Measurements from ENCODE around the gene VWCE.
"Not testable (repeated sequence)": the region's sequence is repeated elsewhere in the genome, so short reads cannot be mapped to it uniquely, and the experiment has no call there.

Gene VWCE

DNA sequence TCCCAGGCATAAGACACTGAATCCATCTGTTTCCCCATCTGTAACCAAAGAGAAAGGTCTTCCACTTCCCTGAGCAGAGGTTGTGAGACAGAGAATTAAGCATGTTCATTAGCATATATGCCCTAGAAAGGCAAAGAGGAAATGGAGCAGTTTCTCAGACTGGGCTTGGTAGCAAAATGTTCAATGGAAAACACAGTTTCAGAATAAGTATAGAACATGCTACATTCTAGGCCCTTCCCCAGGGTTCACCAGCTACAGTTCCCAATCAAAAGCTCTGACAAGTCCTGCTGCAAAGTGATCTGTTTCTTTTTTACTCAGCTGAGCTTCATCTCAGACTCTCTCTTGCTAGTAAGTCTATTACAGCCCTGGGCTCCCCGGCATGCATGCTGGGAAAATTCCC, 42.8 kb downstream of the VWCE start:
- DNase-seq (ENCODE audit: low spot score): not testable (repeated sequence)

DNA sequence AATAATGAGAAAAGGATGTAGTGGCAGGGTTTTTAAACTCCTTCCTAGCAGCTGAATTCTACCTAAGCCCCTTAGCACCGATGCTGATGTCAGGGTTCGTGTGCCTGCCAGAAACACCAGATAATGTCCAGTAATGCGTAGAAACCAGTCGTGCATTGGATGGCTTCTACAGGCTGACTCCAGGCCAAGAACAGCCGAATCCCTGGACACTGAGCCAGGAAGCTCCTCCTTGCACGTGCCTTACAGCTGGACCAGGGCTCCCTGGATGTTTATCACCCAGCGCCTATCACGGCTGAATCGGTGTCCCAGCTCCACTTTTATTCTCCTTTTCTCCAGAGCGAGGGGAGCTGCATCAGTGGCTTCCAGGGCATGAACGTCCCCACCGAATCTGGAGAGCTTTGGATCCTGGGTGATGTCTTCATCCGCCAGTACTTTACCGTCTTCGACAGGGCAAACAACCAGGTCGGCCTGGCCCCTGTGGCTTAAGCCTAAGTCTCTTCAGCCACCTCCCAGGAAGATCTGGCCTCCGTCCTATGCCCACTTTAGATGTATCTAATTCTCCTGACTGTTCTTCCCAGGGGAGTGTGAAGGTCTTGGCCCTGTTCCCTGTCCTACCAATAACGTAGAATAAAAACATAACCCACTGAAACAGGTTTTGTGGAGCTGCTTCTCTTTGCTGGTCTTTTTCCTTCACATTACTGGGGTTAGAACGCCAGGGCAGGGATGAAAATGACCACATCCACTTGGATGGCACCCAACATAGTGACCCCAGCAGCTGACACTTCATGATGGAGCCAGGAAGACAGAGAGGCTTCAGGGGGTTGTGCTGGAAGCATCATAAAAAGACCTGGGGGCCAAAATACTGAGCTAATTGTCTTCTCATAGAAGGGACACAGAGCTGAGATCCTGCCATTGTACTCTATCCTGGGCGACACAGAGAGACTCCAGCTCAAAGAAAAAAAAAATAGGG, 44.0 kb downstream of the VWCE start:
- DNase-seq (ENCODE audit: low spot score): not testable (repeated sequence)

DNA sequence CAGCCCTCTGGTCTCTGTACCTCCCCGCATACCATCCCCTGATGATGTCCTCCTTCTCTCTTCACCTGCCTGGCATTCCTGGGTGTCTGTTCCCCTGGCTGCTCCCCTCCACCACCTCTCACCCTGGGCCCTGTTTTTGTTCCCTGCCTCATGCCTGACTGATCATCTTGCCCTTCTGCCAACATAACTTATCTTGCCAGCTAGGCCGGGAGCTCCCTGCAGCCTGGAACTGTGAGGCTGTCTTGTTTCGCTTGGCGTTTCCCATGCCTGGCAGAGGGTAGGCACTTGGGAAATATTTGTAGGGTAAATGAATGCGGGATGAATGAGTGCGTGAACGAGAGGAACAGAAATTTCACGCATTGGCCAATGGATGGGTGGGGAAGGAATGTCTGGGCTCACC, 45.9 kb downstream of the VWCE start:
- DNase-seq (ENCODE audit: low spot score): not testable (repeated sequence)

DNA sequence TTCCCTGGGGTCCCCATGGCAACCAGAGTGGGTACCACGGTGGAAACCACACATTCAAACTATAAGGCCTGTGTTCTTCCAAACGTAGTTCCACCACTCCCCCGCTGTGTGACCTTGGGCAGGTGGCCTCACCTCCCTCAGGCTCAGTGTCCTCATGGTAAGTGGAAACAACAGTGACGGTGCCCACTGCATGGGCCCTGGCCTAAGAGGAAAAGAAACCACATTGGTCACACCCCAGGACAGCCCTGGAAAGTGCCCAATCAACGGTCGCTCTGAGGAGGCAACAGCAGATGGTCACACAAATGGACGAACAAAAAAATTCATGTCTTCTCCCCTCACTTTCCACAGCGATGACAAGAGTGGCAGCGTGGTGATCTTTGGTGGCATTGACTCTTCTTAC, 47.0 kb downstream of the VWCE start:
- DNase-seq (ENCODE audit: low spot score): not testable (repeated sequence)

DNA sequence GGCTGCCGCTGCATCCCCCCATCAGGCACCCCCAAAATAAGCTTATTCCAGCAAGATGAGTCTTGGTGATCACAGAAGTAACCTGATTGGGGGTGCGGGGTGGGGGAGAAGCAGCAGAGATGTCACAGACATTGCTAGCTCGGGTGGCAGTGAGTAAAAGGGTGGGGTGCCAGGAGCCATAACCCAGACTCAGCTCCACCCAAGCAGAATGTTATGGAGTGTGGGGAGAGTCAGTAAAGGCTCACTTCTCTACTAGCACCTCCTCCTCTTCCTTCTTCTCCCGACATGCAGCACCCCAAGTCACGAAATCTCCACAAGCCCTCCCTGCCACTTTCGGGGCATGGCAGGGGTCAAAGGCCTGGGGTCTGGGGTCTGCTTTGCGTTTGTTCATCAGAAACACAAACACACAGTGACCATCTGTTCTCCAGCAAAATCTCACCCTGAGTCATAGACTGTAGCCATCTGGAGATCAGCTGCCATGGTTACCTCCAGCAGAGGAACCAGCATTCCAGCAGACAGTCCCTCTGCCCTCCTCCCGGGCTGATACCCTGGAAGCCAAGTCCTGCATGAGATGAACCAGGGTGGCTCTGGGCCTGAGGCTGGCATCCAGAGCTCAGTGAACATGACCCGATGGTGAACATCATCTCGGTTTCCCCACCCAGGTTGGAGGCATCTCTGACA, 49.7 kb downstream of the VWCE start:
- DNase-seq (ENCODE audit: low spot score): not testable (repeated sequence)

DNA sequence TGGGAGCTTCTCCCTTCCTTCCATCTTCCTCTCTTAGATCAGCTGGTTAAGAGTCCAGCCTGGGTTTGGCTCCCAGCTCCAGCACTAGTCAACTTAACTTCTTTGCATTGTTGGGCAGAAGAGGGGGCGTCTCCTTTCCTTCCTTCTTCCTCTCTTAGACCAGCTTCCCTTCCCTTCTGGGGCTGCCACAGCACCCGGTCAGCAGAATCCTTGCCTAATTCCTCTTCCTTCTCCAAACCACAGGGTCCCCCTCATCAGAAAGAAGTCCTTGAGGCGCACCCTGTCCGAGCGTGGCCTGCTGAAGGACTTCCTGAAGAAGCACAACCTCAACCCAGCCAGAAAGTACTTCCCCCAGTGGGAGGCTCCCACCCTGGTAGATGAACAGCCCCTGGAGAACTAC, 53.6 kb downstream of the VWCE start:
- DNase-seq (ENCODE audit: low spot score): not testable (repeated sequence)

DNA sequence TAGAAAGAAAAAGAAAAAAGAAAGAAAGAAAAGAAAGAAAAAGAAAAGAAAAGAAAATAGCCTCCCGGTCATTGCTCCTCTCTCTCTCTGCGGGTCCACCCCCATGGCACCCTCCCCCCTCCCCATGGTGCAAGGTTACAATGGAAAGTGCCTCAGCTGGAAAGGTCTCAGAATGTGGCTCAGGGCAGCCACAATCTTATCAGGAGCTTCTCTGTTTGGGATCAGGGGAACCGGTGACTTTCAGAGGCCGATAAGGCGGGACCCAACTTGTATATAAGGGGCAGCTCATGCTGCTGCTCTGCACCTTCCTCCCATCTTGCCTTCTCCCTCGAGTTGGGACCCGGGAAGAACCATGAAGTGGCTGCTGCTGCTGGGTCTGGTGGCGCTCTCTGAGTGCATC, 54.2 kb downstream of the VWCE start, which contains the start of gene PGA5:
TSS of gene PGA5 (plus strand) at position 301 of the 400 bp plus-strand sequence. CDS start at position 353, 52 bp downstream.
- DNase-seq (ENCODE audit: low spot score): not testable (repeated sequence)

DNA sequence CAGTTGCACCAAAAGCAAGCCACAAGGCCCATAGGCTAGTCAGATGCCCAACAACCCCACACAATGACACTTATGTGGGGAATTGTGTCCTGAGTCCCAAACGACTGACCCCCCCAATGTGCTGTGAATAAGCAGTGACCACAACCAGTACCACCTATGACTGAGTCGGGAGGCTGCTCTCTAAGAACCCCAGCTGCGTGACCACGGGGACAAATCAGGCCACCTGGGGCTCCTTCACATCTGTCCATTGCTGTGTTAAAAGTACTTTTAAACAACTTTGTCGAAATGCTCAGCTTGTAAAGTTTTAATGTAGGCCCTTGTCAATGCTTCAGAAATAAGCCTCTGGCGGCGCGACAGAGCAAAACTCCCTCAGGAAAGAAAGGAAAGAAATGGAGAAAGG, 54.8 kb downstream of the VWCE start:
- not testable (repeated sequence) for DNase-seq (ENCODE audit: low spot score)

DNA sequence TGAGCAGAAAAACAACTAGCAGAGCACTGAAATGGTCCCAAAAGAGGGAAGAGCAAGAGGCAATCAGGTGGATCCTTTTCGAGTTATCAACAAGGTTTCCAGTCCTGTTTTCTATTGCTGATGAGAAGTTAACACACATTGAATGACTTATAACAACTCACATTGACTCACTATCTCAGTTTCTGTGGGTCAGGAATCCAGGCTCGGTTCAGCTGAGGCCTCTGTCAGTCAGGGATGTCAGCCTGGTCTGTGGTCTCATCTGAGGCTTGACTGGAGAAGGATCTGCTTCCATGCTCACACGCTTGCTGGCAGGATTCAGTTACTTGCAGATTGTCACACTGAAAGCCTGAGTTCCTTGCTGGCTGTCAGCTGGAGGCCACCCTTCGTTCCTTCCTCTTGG, 58.0 kb downstream of the VWCE start:
- not testable (repeated sequence) for DNase-seq (ENCODE audit: low spot score)

DNA sequence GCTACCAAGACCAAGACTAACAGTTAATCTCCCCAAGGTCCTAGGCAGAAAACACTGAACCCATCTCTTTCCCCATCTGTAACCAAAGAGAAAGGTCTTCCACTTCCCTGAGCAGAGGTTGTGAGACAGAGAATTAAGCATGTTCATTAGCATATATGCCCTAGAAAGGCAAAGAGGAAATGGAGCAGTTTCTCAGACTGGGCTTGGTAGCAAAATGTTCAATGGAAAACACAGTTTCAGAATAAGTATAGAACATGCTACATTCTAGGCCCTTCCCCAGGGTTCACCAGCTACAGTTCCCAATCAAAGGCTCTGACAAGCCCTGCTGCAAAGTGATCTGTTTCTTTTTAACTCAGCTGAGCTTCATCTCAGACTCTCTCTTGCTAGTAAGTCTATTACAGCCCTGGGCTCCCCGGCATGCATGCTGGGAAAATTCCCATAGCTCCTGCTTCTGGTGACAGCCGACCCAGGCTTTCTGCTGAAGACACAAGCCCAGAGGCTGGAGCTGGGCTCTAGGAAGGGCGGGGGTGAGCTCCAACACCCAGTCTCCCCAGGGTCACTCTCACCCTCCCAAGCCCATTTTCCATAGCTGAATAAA, 62.5 kb downstream of the VWCE start:
- not testable (repeated sequence) for DNase-seq (ENCODE audit: low spot score)

DNA sequence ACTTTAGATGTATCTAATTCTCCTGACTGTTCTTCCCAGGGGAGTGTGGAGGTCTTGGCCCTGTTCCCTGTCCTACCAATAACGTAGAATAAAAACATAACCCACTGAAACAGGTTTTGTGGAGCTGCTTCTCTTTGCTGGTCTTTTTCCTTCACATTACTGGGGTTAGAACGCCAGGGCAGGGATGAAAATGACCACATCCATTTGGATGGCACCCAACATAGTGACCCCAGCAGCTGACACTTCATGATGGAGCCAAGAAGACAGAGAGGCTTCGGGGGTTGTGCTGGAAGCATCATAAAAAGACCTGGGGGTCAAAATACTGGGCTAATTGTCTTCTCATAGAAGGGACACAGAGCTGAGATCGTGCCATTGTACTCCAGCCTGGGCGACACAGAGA, 63.5 kb downstream of the VWCE start:
- not testable (repeated sequence) for DNase-seq (ENCODE audit: low spot score)

DNA sequence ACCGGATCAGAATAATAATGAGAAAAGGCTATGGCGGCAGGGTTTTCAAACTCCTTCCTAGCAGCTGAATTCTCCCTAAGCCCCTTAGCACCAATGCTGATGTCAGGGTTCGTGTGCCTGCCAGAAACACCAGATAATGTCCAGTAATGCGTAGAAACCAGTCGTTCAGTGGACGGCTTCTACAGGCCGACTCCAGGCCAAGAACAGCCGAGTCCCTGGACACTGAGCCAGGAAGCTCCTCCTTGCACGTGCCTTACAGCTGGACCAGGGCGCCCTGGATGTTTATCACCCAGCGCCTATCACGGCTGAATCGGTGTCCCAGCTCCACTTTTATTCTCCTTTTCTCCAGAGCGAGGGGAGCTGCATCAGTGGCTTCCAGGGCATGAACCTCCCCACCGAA, 64.1 kb downstream of the VWCE start:
- DNase-seq (ENCODE audit: low spot score): not testable (repeated sequence)

DNA sequence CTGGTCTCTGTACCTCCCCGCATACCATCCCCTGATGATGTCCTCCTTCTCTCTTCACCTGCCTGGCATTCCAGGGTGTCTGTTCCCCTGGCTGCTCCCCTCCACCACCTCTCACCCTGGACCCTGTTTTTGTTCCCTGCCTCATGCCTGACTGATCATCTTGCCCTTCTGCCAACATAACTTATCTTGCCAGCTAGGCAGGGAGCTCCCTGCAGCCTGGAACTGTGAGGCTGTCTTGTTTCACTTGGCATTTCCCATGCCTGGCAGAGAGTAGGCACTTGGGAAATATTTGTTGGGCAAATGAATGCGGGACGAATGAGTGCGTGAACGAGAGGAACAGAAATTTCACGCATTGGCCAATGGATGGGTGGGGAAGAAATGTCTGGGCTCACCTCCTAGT, 65.7 kb downstream of the VWCE start:
- not testable (repeated sequence) for DNase-seq (ENCODE audit: low spot score)

DNA sequence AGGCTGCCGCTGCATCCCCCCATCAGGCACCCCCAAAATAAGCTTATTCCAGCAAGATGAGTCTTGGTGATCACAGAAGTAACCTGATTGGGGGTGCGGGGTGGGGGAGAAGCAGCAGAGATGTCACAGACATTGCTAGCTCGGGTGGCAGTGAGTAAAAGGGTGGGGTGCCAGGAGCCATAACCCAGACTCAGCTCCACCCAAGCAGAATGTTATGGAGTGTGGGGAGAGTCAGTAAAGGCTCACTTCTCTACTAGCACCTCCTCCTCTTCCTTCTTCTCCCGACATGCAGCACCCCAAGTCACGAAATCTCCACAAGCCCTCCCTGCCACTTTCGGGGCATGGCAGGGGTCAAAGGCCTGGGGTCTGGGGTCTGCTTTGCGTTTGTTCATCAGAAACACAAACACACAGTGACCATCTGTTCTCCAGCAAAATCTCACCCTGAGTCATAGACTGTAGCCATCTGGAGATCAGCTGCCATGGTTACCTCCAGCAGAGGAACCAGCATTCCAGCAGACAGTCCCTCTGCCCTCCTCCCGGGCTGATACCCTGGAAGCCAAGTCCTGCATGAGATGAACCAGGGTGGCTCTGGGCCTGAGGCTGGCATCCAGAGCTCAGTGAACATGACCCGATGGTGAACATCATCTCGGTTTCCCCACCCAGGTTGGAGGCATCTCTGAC, 68.5 kb downstream of the VWCE start:
- DNase-seq (ENCODE audit: low spot score): not testable (repeated sequence)

DNA sequence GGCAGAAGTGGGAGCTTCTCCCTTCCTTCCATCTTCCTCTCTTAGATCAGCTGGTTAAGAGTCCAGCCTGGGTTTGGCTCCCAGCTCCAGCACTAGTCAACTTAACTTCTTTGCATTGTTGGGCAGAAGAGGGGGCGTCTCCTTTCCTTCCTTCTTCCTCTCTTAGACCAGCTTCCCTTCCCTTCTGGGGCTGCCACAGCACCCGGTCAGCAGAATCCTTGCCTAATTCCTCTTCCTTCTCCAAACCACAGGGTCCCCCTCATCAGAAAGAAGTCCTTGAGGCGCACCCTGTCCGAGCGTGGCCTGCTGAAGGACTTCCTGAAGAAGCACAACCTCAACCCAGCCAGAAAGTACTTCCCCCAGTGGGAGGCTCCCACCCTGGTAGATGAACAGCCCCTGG, 72.4 kb downstream of the VWCE start:
- DNase-seq (ENCODE audit: low spot score): not testable (repeated sequence)

DNA sequence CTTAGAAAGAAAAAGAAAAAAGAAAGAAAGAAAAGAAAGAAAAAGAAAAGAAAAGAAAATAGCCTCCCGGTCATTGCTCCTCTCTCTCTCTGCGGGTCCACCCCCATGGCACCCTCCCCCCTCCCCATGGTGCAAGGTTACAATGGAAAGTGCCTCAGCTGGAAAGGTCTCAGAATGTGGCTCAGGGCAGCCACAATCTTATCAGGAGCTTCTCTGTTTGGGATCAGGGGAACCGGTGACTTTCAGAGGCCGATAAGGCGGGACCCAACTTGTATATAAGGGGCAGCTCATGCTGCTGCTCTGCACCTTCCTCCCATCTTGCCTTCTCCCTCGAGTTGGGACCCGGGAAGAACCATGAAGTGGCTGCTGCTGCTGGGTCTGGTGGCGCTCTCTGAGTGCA, 73.1 kb downstream of the VWCE start, which contains the start of gene PGA4:
TSS of gene PGA4 (plus strand) at position 301 of the 400 bp plus-strand sequence. CDS start at position 355, 54 bp downstream.
- DNase-seq (ENCODE audit: low spot score): not testable (repeated sequence)

DNA sequence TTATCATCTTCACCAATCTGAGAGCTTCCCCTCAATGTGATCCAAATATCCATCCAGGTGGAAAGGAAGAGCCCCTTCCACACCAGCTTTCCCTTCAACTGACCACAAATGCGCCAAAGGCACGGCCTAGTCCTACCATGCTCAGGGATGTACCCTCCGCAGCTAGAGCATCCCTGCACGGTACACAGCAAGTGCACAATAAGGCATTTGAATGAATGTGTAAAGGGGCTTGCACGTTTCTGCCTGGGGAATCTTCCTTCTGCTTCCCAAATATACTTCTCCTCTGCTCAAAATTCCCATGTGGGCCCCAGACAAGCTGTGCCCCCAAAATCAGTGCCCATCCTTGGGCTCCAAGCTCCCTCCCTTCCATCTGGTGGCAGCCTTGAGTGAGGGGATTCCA, 76.1 kb downstream of the VWCE start:
- not testable (repeated sequence) for DNase-seq (ENCODE audit: low spot score)

DNA sequence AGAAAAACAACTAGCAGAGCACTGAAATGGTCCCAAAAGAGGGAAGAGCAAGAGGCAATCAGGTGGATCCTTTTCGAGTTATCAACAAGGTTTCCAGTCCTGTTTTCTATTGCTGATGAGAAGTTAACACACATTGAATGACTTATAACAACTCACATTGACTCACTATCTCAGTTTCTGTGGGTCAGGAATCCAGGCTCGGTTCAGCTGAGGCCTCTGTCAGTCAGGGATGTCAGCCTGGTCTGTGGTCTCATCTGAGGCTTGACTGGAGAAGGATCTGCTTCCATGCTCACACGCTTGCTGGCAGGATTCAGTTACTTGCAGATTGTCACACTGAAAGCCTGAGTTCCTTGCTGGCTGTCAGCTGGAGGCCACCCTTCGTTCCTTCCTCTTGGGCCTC, 76.8 kb downstream of the VWCE start:
- not testable (repeated sequence) for DNase-seq (ENCODE audit: low spot score)

DNA sequence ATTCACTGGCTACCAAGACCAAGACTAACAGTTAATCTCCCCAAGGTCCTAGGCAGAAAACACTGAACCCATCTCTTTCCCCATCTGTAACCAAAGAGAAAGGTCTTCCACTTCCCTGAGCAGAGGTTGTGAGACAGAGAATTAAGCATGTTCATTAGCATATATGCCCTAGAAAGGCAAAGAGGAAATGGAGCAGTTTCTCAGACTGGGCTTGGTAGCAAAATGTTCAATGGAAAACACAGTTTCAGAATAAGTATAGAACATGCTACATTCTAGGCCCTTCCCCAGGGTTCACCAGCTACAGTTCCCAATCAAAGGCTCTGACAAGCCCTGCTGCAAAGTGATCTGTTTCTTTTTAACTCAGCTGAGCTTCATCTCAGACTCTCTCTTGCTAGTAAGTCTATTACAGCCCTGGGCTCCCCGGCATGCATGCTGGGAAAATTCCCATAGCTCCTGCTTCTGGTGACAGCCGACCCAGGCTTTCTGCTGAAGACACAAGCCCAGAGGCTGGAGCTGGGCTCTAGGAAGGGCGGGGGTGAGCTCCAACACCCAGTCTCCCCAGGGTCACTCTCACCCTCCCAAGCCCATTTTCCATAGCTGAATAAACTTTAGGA, 81.3 kb downstream of the VWCE start:
- not testable (repeated sequence) for DNase-seq (ENCODE audit: low spot score)

DNA sequence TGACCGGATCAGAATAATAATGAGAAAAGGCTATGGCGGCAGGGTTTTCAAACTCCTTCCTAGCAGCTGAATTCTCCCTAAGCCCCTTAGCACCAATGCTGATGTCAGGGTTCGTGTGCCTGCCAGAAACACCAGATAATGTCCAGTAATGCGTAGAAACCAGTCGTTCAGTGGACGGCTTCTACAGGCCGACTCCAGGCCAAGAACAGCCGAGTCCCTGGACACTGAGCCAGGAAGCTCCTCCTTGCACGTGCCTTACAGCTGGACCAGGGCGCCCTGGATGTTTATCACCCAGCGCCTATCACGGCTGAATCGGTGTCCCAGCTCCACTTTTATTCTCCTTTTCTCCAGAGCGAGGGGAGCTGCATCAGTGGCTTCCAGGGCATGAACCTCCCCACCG, 82.9 kb downstream of the VWCE start:
- DNase-seq (ENCODE audit: low spot score): not testable (repeated sequence)

DNA sequence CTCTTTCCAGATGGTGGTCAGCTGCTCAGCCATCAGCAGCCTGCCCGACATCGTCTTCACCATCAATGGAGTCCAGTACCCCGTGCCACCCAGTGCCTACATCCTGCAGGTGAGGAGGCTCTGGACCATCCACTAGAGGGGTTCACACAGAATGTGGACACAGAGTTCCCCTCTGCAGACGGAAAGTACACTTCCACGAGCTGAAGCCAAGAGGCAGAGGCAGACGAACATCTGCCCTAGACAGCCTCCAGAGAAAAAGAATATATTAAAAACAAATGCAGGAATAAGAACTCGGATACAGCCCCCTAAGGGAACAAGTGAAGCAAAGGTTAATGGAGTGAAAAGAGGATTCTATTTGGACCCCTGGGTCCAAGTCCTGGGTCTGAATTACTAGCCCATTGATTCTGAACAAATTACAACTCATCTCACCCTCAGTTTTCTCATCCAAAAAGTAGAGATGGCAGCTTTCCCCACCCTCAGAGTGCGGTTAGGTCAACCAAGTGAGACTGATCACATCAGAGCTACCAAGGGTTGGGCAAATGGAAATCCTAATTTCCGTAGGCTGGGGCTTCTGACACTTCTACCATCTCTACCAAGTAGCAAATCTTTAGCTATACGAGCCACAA, 83.7 kb downstream of the VWCE start:
- not testable (repeated sequence) for DNase-seq (ENCODE audit: low spot score)
